ENCODE data around the gene AGRN.
"Not testable (repeated sequence)": the region's sequence is repeated elsewhere in the genome, so short reads cannot be mapped to it uniquely, and the experiment has no call there.

Gene AGRN

GRCh38 chr1:1067860-1068516 lies 48.1 kb downstream of the AGRN start:
- DNase-seq, result no peak

GRCh38 chr1:1068517-1069055 lies 48.7 kb downstream of the AGRN start:
- peak; percentile 64 for DNase-seq

GRCh38 chr1:1069056-1069710 lies 49.3 kb downstream of the AGRN start:
- peak; percentile 88 for DNase-seq

- no peak for DNase-seq
Observed at GRCh38 chr1:1069711-1070676, 50.1 kb downstream of the AGRN start.

GRCh38 chr1:1071486-1072298 lies 51.8 kb downstream of the AGRN start:
- DNase-seq, result no peak

- DNase-seq, result no peak
Observed at GRCh38 chr1:1072299-1072848, 52.5 kb downstream of the AGRN start.

GRCh38 chr1:1072849-1073742 lies 53.2 kb downstream of the AGRN start:
- no peak for DNase-seq

- no peak for DNase-seq
Observed at GRCh38 chr1:1073743-1074587, 54.0 kb downstream of the AGRN start, which contains the start of gene RNF223. TSS of gene RNF223 (minus strand) at chr1:1074306. CDS start at chr1:1072566, 1,740 bp downstream.

GRCh38 chr1:1074631-1075147 lies 54.8 kb downstream of the AGRN start:
- DNase-seq, result no peak

GRCh38 chr1:1075148-1075935 lies 55.4 kb downstream of the AGRN start:
- no peak for DNase-seq

- DNase-seq, result not testable (repeated sequence)
Observed at GRCh38 chr1:1077396-1077795, 57.5 kb downstream of the AGRN start.

- DNase-seq, result no peak
Observed at GRCh38 chr1:1079408-1080121, 59.6 kb downstream of the AGRN start.

GRCh38 chr1:1080122-1080757 lies 60.3 kb downstream of the AGRN start:
- DNase-seq, result no peak

GRCh38 chr1:1080951-1081310 lies 61.0 kb downstream of the AGRN start:
- DNase-seq, result no peak

GRCh38 chr1:1081311-1082238 lies 61.7 kb downstream of the AGRN start:
- no peak for DNase-seq

- DNase-seq, result no peak
Observed at GRCh38 chr1:1082239-1082775, 62.4 kb downstream of the AGRN start.

Data from central memory CD4-positive, alpha-beta T cell (primary cell).